ENCODE results near the gene CFAP53.
"Not testable (repeated sequence)": the region's sequence is repeated elsewhere in the genome, so short reads cannot be mapped to it uniquely, and the experiment has no call there.

Gene CFAP53

GRCh38 chr18:50274044-50274442 is 7.7 kb upstream of the CFAP53 start:
- DNase-seq (ENCODE audit: low read depth in 2 of 3, low spot score in 1 of 3) = no peak

GRCh38 chr18:50273203-50274043 is 7.1 kb upstream of the CFAP53 start:
- no peak for DNase-seq (ENCODE audit: low read depth in 2 of 3, low spot score in 1 of 3)

GRCh38 chr18:50272568-50272967 is 6.3 kb upstream of the CFAP53 start:
- no peak for DNase-seq (ENCODE audit: low read depth in 2 of 3, low spot score in 1 of 3)

- peak; percentile 59 to 75 (median 70) for DNase-seq (ENCODE audit: low read depth in 2 of 3, low spot score in 1 of 3)
Measured at GRCh38 chr18:50268022-50268747, 1.9 kb upstream of the CFAP53 start.

GRCh38 chr18:50262977-50263376 is 3.3 kb downstream of the CFAP53 start:
- no peak for DNase-seq (ENCODE audit: low read depth in 2 of 3, low spot score in 1 of 3)

- DNase-seq (ENCODE audit: low read depth in 2 of 3, low spot score in 1 of 3) = no peak
Measured at GRCh38 chr18:50250935-50251334, 15.4 kb downstream of the CFAP53 start.

- DNase-seq (ENCODE audit: low read depth in 2 of 3, low spot score in 1 of 3) = no peak
Measured at GRCh38 chr18:50249576-50249975, 16.7 kb downstream of the CFAP53 start.

- no peak for DNase-seq (ENCODE audit: low read depth in 2 of 3, low spot score in 1 of 3)
Measured at GRCh38 chr18:50247561-50247960, 18.7 kb downstream of the CFAP53 start.

- not testable (repeated sequence) for DNase-seq (ENCODE audit: low read depth in 2 of 3, low spot score in 1 of 3)
Measured at GRCh38 chr18:50241768-50242167, 24.5 kb downstream of the CFAP53 start.

GRCh38 chr18:50240080-50240563 is 26.2 kb downstream of the CFAP53 start:
- DNase-seq (ENCODE audit: low read depth in 2 of 3, low spot score in 1 of 3) = no peak

GRCh38 chr18:50232419-50232818 is 33.9 kb downstream of the CFAP53 start:
- no peak for DNase-seq (ENCODE audit: low read depth in 2 of 3, low spot score in 1 of 3)

- peak in 2 of 3 donors; percentile 1 to 14 for DNase-seq (ENCODE audit: low read depth in 2 of 3, low spot score in 1 of 3)
Measured at GRCh38 chr18:50231621-50232020, 34.7 kb downstream of the CFAP53 start.

GRCh38 chr18:50220249-50220648 is 46.0 kb downstream of the CFAP53 start:
- not testable (repeated sequence) for DNase-seq (ENCODE audit: low read depth in 2 of 3, low spot score in 1 of 3)

- peak in 1 of 3 donors; percentile 15 for DNase-seq (ENCODE audit: low read depth in 2 of 3, low spot score in 1 of 3)
Measured at GRCh38 chr18:50218432-50219197, 47.7 kb downstream of the CFAP53 start.

GRCh38 chr18:50209311-50209710 is 57.0 kb downstream of the CFAP53 start:
- DNase-seq (ENCODE audit: low read depth in 2 of 3, low spot score in 1 of 3) = no peak

- DNase-seq (ENCODE audit: low read depth in 2 of 3, low spot score in 1 of 3) = no peak
Measured at GRCh38 chr18:50207722-50208121, 58.6 kb downstream of the CFAP53 start.

GRCh38 chr18:50203801-50204604 is 62.3 kb downstream of the CFAP53 start:
- DNase-seq (ENCODE audit: low read depth in 2 of 3, low spot score in 1 of 3) = peak in 2 of 3 donors; percentile 8 to 24

GRCh38 chr18:50201476-50202018 is 64.7 kb downstream of the CFAP53 start:
- DNase-seq (ENCODE audit: low read depth in 2 of 3, low spot score in 1 of 3) = no peak

GRCh38 chr18:50199921-50200320 is 66.4 kb downstream of the CFAP53 start:
- DNase-seq (ENCODE audit: low read depth in 2 of 3, low spot score in 1 of 3) = no peak

- no peak for DNase-seq (ENCODE audit: low read depth in 2 of 3, low spot score in 1 of 3)
Measured at GRCh38 chr18:50199346-50199855, 66.9 kb downstream of the CFAP53 start.

All from stimulated activated CD4-positive, alpha-beta T cell treated with anti-CD3 and anti-CD28 coated beads, Interleukin-12 subunit alpha, Interleukin-12 subunit beta, amount 100 ng/mL, for 48 hours (primary cell).